ENCODE results near the gene ABCA7. TPM values are rescaled to one million over a fixed set of nuclear protein-coding genes. Genes with fewer than 3 reads are reported as not detected.

ABCA7 gene
- total RNA-seq, 1 experiment from 2014 or later, result 18.2 TPM

DNA sequence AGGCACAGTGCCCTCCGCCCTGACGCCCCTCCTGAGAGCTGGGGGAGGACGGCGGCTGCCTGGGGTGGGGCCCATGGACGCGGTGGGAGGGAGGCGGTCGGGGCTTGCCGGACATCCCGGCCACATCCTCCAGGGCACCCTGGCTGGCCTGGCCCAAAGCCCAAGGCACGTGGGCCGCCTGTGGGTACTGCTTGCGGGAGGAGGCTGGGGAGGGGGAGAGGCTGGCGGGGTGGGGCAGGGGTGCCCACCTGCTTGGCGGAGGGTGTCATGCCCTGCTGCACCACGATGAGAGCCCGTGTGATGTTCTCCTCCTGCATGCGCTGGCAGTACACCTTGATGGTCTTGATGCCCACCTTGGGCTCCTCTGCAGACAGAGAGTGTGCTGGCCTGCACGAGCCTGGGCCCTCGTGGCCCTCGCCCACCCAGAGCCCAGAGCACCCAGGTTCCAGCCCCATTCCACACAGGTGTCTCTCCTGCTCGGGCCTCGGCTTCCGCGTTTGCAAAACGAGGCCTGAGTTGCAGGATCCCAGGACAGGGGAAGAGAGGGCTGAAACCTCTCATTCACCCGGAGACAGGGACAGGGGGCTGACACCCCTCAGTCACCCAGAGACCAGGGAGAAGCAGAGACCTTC is 51.8 kb downstream of the ABCA7 start:
- Mint-ChIP-seq H3K27me3 (ENCODE audit: insufficient read depth, unreplicated experiment) (no peaks in the 10 kb centered on the region), H3K4me1 (ENCODE audit: insufficient read depth, unreplicated experiment) (peaks cover 7% of the 10 kb centered on the region), H3K9me3 (ENCODE audit: unreplicated experiment) (no peaks in the 10 kb centered on the region), H3K36me3 (ENCODE audit: insufficient read depth, unreplicated experiment) (peaks cover 40% of the 10 kb centered on the region), H3K27ac (ENCODE audit: low read depth, unreplicated experiment) (no peak overlapping the region), H3K4me3 (ENCODE audit: unreplicated experiment) (no peak overlapping the region)
- TF ChIP-seq CTCF (IDR thresholded peaks at IDR 0.05; ENCODE audit: unreplicated experiment), result no peak
- ChIA-PET POLR2A (interaction anchor here (0.7 kb wide), 1 partner anchor 417 kb away, joined by 3 read pairs; no protein-coding TSS in a partner anchor), CTCF (interaction anchor here (0.7 kb wide), 1 partner anchor 22 kb away, joined by 3 read pairs; no protein-coding TSS in a partner anchor)
- intact Hi-C loops (cut with micrococcal nuclease), result no loop called here
- DNase-seq (ENCODE audit: unreplicated experiment), result no peak
- BruUV-seq (replicated peaks), result no TSS peak

DNA sequence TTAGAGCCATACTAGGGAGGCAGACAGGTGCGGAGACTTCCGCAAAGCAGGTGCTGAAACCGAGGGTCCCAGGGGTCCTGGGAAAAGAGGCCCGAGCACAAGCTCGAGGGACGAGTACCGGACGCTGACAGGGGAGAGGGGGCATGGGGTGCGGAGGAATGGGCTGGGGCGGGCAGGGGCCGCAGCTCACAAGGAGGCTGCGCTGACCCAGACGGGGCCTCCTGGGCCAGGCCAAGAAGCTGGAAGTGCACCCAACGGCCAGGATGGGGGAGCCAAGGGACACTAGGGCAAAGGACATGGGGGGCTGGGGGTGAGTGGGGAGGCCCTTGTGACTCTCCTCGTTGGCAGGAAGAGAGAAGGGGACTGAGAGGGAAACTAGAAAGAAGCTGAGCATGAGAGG is 53.4 kb downstream of the ABCA7 start:
- TF ChIP-seq CTCF (IDR thresholded peaks at IDR 0.05; ENCODE audit: unreplicated experiment), result no peak
- no peaks in the 10 kb centered on the region for H3K27me3 Mint-ChIP-seq (ENCODE audit: insufficient read depth, unreplicated experiment)
- no peaks in the 10 kb centered on the region for H3K9me3 Mint-ChIP-seq (ENCODE audit: unreplicated experiment)
- H3K4me1 Mint-ChIP-seq (ENCODE audit: insufficient read depth, unreplicated experiment), result peaks cover 15% of the 10 kb centered on the region
- H3K27ac Mint-ChIP-seq (ENCODE audit: low read depth, unreplicated experiment), result peak overlapping the region; percentile 96
- intact Hi-C loops (cut with micrococcal nuclease), result no loop called here
- peak overlapping the region; percentile 90 for H3K4me3 Mint-ChIP-seq (ENCODE audit: unreplicated experiment)
- peaks cover 40% of the 10 kb centered on the region for H3K36me3 Mint-ChIP-seq (ENCODE audit: insufficient read depth, unreplicated experiment)
- DNase-seq (ENCODE audit: unreplicated experiment), result no peak
- ChIA-PET POLR2A (interaction anchor here (0.6 to 3.2 kb wide), 6 partner anchors 8 to 79 kb away, joined by 4 to 19 read pairs (median 6); partner anchors contain the start of gene GPX4), CTCF (interaction anchor here (0.6 to 2.0 kb wide), 3 partner anchors 8 to 146 kb away, joined by 3 to 9 read pairs (median 3); no protein-coding TSS in a partner anchor)
- BruUV-seq (replicated peaks), result no TSS peak

- POLR2A ChIA-PET, result interaction anchor here (0.5 to 3.2 kb wide), 18 partner anchors 9 to 360 kb away, joined by 3 to 19 read pairs (median 4); partner anchors contain the start of genes CNN2 and GPX4
- peaks cover 5% of the 10 kb centered on the region for H3K9me3 Mint-ChIP-seq (ENCODE audit: unreplicated experiment)
- no peaks in the 10 kb centered on the region for H3K27me3 Mint-ChIP-seq (ENCODE audit: insufficient read depth, unreplicated experiment)
- peak overlapping the region; percentile 90 for H3K4me3 Mint-ChIP-seq (ENCODE audit: unreplicated experiment)
- peaks cover 40% of the 10 kb centered on the region for H3K36me3 Mint-ChIP-seq (ENCODE audit: insufficient read depth, unreplicated experiment)
- DNase-seq (ENCODE audit: unreplicated experiment), result no peak
- peaks cover 22% of the 10 kb centered on the region for H3K4me1 Mint-ChIP-seq (ENCODE audit: insufficient read depth, unreplicated experiment)
- peak overlapping the region; percentile 96 for H3K27ac Mint-ChIP-seq (ENCODE audit: low read depth, unreplicated experiment)
- intact Hi-C loops (cut with micrococcal nuclease), result loop anchor here (2.0 kb wide), 1 partner anchor 73 kb away; the partner anchor contains the start of genes RNU6-2 and TMEM259
- no TSS peak for BruUV-seq (replicated peaks)
- TF ChIP-seq CTCF (IDR thresholded peaks at IDR 0.05; ENCODE audit: unreplicated experiment), result no peak
- CTCF ChIA-PET, result interaction anchor here (0.6 to 2.0 kb wide), 6 partner anchors 9 to 181 kb away, joined by 3 to 9 read pairs (median 3); no protein-coding TSS in a partner anchor
Measured at GRCh38 chr19:1093811-1094553, 54.1 kb downstream of the ABCA7 start.

GRCh38 chr19:1094655-1094977 is 54.7 kb downstream of the ABCA7 start:
- Mint-ChIP-seq H3K27me3 (ENCODE audit: insufficient read depth, unreplicated experiment) (no peaks in the 10 kb centered on the region), H3K4me3 (ENCODE audit: unreplicated experiment) (peak overlapping the region; percentile 90), H3K36me3 (ENCODE audit: insufficient read depth, unreplicated experiment) (peaks cover 41% of the 10 kb centered on the region), H3K4me1 (ENCODE audit: insufficient read depth, unreplicated experiment) (peaks cover 24% of the 10 kb centered on the region), H3K27ac (ENCODE audit: low read depth, unreplicated experiment) (peak overlapping the region; percentile 96), H3K9me3 (ENCODE audit: unreplicated experiment) (peaks cover 6% of the 10 kb centered on the region)
- POLR2A ChIA-PET, result interaction anchor here (0.6 to 3.2 kb wide), 15 partner anchors 9 to 159 kb away, joined by 3 to 19 read pairs (median 5); partner anchors contain the start of genes CNN2 and GPX4
- no peak for TF ChIP-seq CTCF (IDR thresholded peaks at IDR 0.05; ENCODE audit: unreplicated experiment)
- CTCF ChIA-PET, result interaction anchor here (0.6 to 2.0 kb wide), 7 partner anchors 10 to 180 kb away, joined by 3 to 9 read pairs (median 3); no protein-coding TSS in a partner anchor
- DNase-seq (ENCODE audit: unreplicated experiment), result no peak
- intact Hi-C loops (cut with micrococcal nuclease), result loop anchor here (2.0 kb wide), 1 partner anchor 74 kb away; the partner anchor contains the start of genes RNU6-2 and TMEM259
- TSS peak; percentile 30 for BruUV-seq (replicated peaks)

All from MCF 10A (cell line).